Tibial nerve (tissue), 4 donors: ENCODE measurements around the gene JAZF1. TPM values are rescaled to one million over a fixed set of nuclear protein-coding genes. Genes with fewer than 3 reads are reported as not detected.

Experiments
- DNase-seq, 2 donors: peaks; one replicate each; pipeline ENCODE4 v3.0.0-alpha.2; 2019; ENCODE audit warnings: low spot score in 2 of 2
- H3K27ac ChIP-seq, 4 donors: fragments of 200-600 bp; sonication (generic) in 3 of 4; one replicate each; pipeline ENCODE4 v1.5.1; 2017 to 2019; ENCODE audit warnings: mild to moderate bottlenecking in 1 of 4
- H3K27me3 ChIP-seq, 2 donors: fragments of 200-600 bp; sonication (generic) in 1 of 2; one replicate each; pipeline versions ENCODE4 v1.5.1 to v1.6.0; 2017 to 2019
- H3K36me3 ChIP-seq, 3 donors: fragments of 200-600 bp; sonication (generic); one replicate each; pipeline ENCODE4 v1.5.1; 2018 to 2019
- H3K4me1 ChIP-seq, 4 donors: fragments of 200-600 bp; sonication (generic) in 3 of 4; one replicate each; pipeline ENCODE4 v1.5.1; 2017 to 2019
- H3K4me3 ChIP-seq, 4 donors: fragments of 200-600 bp; sonication (generic) in 3 of 4; one replicate each; pipeline ENCODE4 v1.5.1; 2017 to 2019; ENCODE audit warnings: mild to moderate bottlenecking in 1 of 4, moderate library complexity in 1 of 4
- H3K9me3 ChIP-seq, 4 donors: fragments of 200-600 bp; sonication (generic) in 3 of 4; one replicate each; pipeline ENCODE4 v1.5.1; 2017 to 2019
- EP300 ChIP-seq, 2 donors: sonication (generic); formaldehyde crosslinking; IDR thresholded peaks; one replicate each; pipeline ENCODE4 v1.6.1; 2017; ENCODE audit warnings: antibody characterized with exemption in 2 of 2, mild to moderate bottlenecking in 1 of 2
- POLR2A ChIP-seq, 2 donors: fragments of 450-650 bp; IDR thresholded peaks; one replicate each; pipeline ENCODE4 v1.6.1; 2017; ENCODE audit warnings: antibody characterized with exemption in 2 of 2, mild to moderate bottlenecking in 2 of 2, moderate library complexity in 2 of 2
- WGBS, 2 donors: methylation state at CpG; one replicate each; pipeline ENCODE4 v1.1.5; 2018; 5-methylcytosine and 5-hydroxymethylcytosine counted together
- total RNA-seq, 4 donors: library from RNA; depleted of rRNA; stranded (reverse); fragments of >200 nt; gene quantifications; one replicate each; pipeline ENCODE4 v1.1.0, GENCODE V29; 2016
- TF ChIP-seq, protein P1 (sequence below), 5 experiments: fragments of 200-600 bp in 3 of 5; fragments of 450-650 bp in 2 of 5; sonication (generic) in 3 of 5; IDR thresholded peaks; one replicate each; pipeline ENCODE4 v1.5.1; 2016 to 2019; ENCODE audit warnings: antibody characterized with exemption in 5 of 5, mild to moderate bottlenecking in 3 of 5, moderate library complexity in 2 of 5

JAZF1 gene
- total RNA-seq, 4 donors from 2014 or later: 6.9 to 17.5 (median 10.7) TPM

DNA sequence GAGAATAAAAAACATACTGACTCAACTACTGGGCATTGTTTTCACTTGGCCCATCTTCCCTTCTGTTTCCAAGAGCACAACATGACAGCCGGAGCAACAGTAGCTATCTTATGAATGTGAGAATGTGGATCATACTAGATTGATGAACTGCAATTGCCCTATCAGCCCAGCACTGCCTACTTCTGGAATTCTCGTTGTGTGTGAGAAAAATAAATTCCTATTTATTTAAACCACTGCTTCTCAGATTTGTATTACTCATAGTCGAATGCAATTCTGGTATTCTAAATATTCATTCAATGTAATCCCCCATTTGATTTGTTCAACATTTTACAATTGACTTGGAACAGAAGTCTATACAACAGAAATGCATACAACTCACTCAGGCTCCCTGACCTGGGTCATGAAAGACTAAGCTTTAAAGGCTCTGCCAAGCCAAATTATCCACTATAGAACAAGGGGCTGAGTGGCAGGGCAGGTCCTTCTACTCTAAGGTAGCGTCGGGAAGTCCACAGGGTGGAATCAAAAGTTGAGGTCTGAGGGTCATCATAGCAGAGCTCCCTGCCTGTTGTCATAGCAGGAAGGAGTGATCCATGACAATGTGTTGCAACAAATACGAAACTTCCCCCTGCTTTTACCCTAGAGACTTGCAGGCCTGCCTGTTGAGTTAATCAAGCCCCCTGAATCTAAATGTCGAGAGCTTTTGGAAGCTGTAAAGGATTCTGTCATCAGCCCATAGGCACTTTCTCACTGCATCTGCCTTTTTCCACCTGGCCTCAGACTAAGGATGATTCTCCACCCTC, 12.4 kb upstream of the JAZF1 start:
- peaks cover 0 to 4% (median 0%) of the 10 kb centered on the region in 4 donors for H3K9me3 ChIP-seq
- 50 to 52% methylated on average over 7 of the region's 7 CpGs for WGBS, 2 donors
- no peak overlapping the region for H3K4me3 ChIP-seq
- no peaks in the 10 kb centered on the region for H3K36me3 ChIP-seq
- H3K4me1 ChIP-seq: no peaks in the 10 kb centered on the region
- H3K27me3 ChIP-seq: no peaks in the 10 kb centered on the region
- DNase-seq: no peak
- H3K27ac ChIP-seq: no peak overlapping the region
- TF ChIP-seq, protein P1, sequence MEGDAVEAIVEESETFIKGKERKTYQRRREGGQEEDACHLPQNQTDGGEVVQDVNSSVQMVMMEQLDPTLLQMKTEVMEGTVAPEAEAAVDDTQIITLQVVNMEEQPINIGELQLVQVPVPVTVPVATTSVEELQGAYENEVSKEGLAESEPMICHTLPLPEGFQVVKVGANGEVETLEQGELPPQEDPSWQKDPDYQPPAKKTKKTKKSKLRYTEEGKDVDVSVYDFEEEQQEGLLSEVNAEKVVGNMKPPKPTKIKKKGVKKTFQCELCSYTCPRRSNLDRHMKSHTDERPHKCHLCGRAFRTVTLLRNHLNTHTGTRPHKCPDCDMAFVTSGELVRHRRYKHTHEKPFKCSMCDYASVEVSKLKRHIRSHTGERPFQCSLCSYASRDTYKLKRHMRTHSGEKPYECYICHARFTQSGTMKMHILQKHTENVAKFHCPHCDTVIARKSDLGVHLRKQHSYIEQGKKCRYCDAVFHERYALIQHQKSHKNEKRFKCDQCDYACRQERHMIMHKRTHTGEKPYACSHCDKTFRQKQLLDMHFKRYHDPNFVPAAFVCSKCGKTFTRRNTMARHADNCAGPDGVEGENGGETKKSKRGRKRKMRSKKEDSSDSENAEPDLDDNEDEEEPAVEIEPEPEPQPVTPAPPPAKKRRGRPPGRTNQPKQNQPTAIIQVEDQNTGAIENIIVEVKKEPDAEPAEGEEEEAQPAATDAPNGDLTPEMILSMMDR (IDR thresholded peaks at IDR 0.05): no peak
- no peak for TF ChIP-seq EP300 (IDR thresholded peaks at IDR 0.05)

DNA sequence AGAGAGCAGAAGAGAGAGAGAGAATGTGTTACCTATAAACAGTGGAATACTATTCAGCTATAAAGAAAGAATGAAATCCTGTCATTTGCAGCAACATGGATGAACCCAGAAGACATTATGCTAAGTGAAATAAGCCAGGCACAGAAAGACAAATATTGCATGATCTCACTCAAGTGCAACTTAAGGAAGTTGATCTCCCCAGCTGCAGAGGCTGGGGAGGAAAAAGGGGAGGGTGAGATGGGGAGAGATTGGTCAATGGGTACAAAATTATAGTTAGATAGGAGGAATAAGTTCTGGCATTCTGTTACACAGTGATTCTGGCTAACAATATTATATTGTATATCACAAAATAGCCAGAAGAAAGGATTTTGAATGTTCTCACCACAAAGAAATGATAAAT, 11.2 kb upstream of the JAZF1 start:
- TF ChIP-seq POLR2A (IDR thresholded peaks at IDR 0.05) (no peak), EP300 (IDR thresholded peaks at IDR 0.05) (no peak)
- TF ChIP-seq, protein P1 (IDR thresholded peaks at IDR 0.05): no peak
- no peaks in the 10 kb centered on the region for H3K4me1 ChIP-seq
- H3K4me3 ChIP-seq: no peak overlapping the region
- H3K27ac ChIP-seq: no peak overlapping the region
- H3K27me3 ChIP-seq: no peaks in the 10 kb centered on the region
- DNase-seq: no peak
- no peaks in the 10 kb centered on the region for H3K36me3 ChIP-seq
- no peaks in the 10 kb centered on the region for H3K9me3 ChIP-seq

DNA sequence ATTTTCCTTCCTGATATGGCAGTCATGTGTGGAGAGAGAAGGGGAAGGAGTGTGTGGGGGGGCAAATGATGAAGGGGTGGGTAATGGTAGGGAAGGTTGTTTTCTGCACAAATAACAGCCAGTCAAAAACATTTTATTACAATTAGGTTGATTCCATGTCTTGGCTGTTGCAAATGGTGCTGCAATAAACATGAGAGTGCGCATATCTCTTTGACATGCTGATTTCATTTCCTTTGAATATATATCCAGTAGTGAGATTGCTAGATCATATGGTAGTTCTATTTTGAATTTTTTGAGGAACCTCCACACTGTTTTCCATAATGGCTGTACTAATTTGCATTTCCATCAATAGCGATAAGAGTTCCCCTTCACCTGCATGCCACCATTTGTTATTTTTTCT, 10.6 kb upstream of the JAZF1 start:
- 95 to 96% methylated on average over 2 of the region's 2 CpGs for WGBS, 2 donors
- DNase-seq: no peak

DNA sequence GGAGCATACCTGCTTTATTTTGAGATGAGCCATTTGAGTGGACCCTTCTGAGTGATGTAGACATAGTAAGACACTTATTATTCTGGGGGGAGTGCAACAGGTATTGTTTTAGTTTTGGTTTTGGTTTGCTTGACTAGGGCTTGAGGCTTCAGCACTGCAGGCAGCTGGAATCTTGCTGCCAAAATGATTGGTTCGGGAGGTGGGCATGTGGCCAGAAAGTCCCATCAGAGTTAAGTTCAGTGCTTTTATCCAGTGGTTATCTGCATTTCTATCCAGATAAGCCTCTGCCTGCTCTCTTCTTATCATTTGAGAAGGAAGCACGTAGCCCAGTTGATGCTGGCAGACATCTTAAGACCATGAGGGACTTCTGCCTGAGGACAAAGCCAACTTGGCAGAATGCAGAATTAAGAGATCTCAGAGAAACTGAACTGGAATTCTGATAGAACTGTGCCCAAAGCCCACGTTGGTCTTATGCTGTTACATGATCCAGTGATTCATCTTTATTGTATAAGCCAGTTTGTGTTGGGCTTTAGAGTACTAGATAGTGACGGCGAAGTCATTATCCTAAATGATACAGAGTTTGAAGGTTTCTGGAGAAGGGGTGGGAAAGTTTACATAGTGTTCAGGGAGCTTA, 9.6 kb upstream of the JAZF1 start:
- DNase-seq: no peak
- 59 to 81% methylated on average over 5 of the region's 5 CpGs for WGBS, 2 donors
- Histone ChIP-seq H3K36me3 (no peaks in the 10 kb centered on the region), H3K4me1 (no peaks in the 10 kb centered on the region), H3K9me3 (no peaks in the 10 kb centered on the region), H3K4me3 (no peak overlapping the region), H3K27me3 (no peaks in the 10 kb centered on the region), H3K27ac (no peak overlapping the region)
- TF ChIP-seq EP300 (IDR thresholded peaks at IDR 0.05) (no peak), POLR2A (IDR thresholded peaks at IDR 0.05) (no peak)
- TF ChIP-seq, protein P1 (IDR thresholded peaks at IDR 0.05): no peak

More for the DNA sequence above, 10.6 kb upstream of the JAZF1 start:
- H3K9me3 ChIP-seq: no peaks in the 10 kb centered on the region
- no peaks in the 10 kb centered on the region for H3K36me3 ChIP-seq
- H3K27ac ChIP-seq: no peak overlapping the region
- H3K27me3 ChIP-seq: no peaks in the 10 kb centered on the region
- H3K4me3 ChIP-seq: no peak overlapping the region
- no peaks in the 10 kb centered on the region for H3K4me1 ChIP-seq
- TF ChIP-seq POLR2A (IDR thresholded peaks at IDR 0.05) (no peak), EP300 (IDR thresholded peaks at IDR 0.05) (no peak)
- TF ChIP-seq, protein P1 (IDR thresholded peaks at IDR 0.05): no peak

DNA sequence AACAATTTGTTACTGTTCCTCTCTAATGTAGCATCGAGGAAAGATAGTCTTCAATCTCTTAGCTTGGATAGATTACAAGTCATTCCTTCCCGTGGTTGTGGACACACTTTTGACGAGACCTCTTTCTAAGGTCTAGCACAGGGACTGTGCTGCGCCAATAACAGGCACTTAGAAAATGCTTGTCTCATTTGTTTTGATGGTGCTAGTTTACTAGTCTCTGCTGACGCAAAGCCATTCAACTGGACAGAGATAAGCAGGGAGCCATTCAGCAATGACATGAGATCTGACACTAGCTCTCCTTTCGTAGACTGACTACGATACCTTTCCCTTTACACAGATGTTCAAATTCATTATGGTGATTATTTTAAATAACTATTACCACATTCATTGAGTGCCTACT, 6.4 kb upstream of the JAZF1 start:
- Histone ChIP-seq H3K27ac (no peak overlapping the region), H3K4me1 (peaks cover 0 to 3% (median 0%) of the 10 kb centered on the region in 4 donors), H3K4me3 (no peak overlapping the region), H3K9me3 (no peaks in the 10 kb centered on the region), H3K36me3 (no peaks in the 10 kb centered on the region), H3K27me3 (no peaks in the 10 kb centered on the region)
- TF ChIP-seq, protein P1 (IDR thresholded peaks at IDR 0.05): no peak
- TF ChIP-seq POLR2A (IDR thresholded peaks at IDR 0.05) (no peak), EP300 (IDR thresholded peaks at IDR 0.05) (no peak)
- DNase-seq: no peak
- WGBS, 2 donors: 94 to 96% methylated on average over 7 of the region's 7 CpGs
